ENCODE data around the gene KRT23.
"Not testable (repeated sequence)": the region's sequence is repeated elsewhere in the genome, so short reads cannot be mapped to it uniquely, and the experiment has no call there.

Gene KRT23

GRCh38 chr17:40922239-40922638 lies 15.2 kb downstream of the KRT23 start:
- Histone ChIP-seq H3K27me3 (ENCODE audit: control insufficient read depth, insufficient read depth, low read length) (no peaks in the 10 kb centered on the region), H3K4me1 (ENCODE audit: control insufficient read depth, low read depth, low read length) (peaks cover 8% of the 10 kb centered on the region), H3K4me3 (ENCODE audit: low read length) (no peak overlapping the region), H3K27ac (ENCODE audit: low read length) (no peak overlapping the region), H3K36me3 (ENCODE audit: control insufficient read depth, low read depth, low read length) (no peaks in the 10 kb centered on the region), H3K9me3 (ENCODE audit: control insufficient read depth, low read depth, low read length) (no peaks in the 10 kb centered on the region), H3K9ac (ENCODE audit: low read length) (no peak overlapping the region)

- Histone ChIP-seq H3K4me3 (ENCODE audit: low read length) (no peak overlapping the region), H3K27ac (ENCODE audit: low read length) (no peak overlapping the region)
Observed at GRCh38 chr17:40921026-40921425, 16.4 kb downstream of the KRT23 start.

DNA sequence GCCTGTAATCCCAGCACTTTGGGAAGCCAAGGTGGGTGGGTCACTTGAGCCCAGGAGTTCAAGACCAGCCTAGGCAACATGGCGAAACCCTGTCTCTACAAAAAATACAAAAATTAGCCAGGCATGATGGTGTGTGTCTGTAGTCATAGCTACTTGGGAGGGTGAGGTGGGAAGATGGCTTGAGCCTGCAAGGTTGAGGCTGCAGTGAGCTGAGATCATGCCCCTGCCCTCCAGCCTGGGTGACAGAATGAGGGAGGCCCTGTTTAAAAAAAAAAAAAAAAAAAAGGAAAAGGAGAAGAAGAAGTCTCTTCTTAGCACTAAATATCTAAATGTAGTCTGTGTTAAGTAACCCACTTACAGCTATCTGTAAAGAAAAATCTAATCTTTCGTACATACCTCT lies 20.3 kb downstream of the KRT23 start:
- not testable (repeated sequence) for H3K4me3 ChIP-seq (ENCODE audit: low read length); H3K9ac ChIP-seq (ENCODE audit: low read length); H3K36me3 ChIP-seq (ENCODE audit: control insufficient read depth, low read depth, low read length); H3K9me3 ChIP-seq (ENCODE audit: control insufficient read depth, low read depth, low read length); H3K4me1 ChIP-seq (ENCODE audit: control insufficient read depth, low read depth, low read length); H3K27me3 ChIP-seq (ENCODE audit: control insufficient read depth, insufficient read depth, low read length); H3K27ac ChIP-seq (ENCODE audit: low read length)

More at GRCh38 chr17:40921026-40921425, 16.4 kb downstream of the KRT23 start:
- no peaks in the 10 kb centered on the region for H3K9me3 ChIP-seq (ENCODE audit: control insufficient read depth, low read depth, low read length)
- no peaks in the 10 kb centered on the region for H3K27me3 ChIP-seq (ENCODE audit: control insufficient read depth, insufficient read depth, low read length)
- no peaks in the 10 kb centered on the region for H3K36me3 ChIP-seq (ENCODE audit: control insufficient read depth, low read depth, low read length)
- H3K4me1 ChIP-seq (ENCODE audit: control insufficient read depth, low read depth, low read length): peaks cover 2% of the 10 kb centered on the region
- no peak overlapping the region for H3K9ac ChIP-seq (ENCODE audit: low read length)

- Histone ChIP-seq H3K27me3 (ENCODE audit: control insufficient read depth, insufficient read depth, low read length) (no peaks in the 10 kb centered on the region), H3K4me3 (ENCODE audit: low read length) (no peak overlapping the region), H3K4me1 (ENCODE audit: control insufficient read depth, low read depth, low read length) (no peaks in the 10 kb centered on the region), H3K9me3 (ENCODE audit: control insufficient read depth, low read depth, low read length) (no peaks in the 10 kb centered on the region), H3K9ac (ENCODE audit: low read length) (no peak overlapping the region), H3K36me3 (ENCODE audit: control insufficient read depth, low read depth, low read length) (no peaks in the 10 kb centered on the region), H3K27ac (ENCODE audit: low read length) (no peak overlapping the region)
Observed at GRCh38 chr17:40916366-40916765, 21.1 kb downstream of the KRT23 start.

DNA sequence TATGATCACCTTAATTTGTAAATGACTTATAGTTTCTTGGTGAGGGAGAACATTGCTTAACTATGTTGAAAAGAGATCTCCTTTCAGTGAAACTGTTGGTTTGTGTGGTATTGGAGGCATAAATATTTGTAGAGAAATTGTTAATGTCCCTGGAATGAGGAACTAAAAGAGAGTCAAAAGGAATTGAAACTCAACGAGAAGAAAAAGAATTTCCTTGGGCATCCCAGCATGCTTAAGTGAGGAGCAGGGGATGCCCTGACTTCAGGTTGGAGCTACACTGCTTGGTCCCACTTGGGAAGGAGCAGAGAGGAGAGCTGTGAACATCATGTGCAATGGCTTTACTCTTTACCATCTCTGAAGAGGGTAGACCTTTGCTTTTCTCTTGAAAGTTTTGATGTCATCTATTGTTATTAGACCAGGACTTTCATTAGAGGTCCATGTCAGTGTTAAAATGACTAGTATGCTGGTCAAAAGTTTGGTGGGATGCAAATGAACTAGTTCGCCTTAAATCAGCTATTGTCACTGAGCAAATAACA lies 21.7 kb downstream of the KRT23 start:
- H3K4me3 ChIP-seq (ENCODE audit: low read length): no peak overlapping the region
- no peak overlapping the region for H3K9ac ChIP-seq (ENCODE audit: low read length)
- no peaks in the 10 kb centered on the region for H3K27me3 ChIP-seq (ENCODE audit: control insufficient read depth, insufficient read depth, low read length)
- H3K4me1 ChIP-seq (ENCODE audit: control insufficient read depth, low read depth, low read length): no peaks in the 10 kb centered on the region
- no peak overlapping the region for H3K27ac ChIP-seq (ENCODE audit: low read length)
- H3K36me3 ChIP-seq (ENCODE audit: control insufficient read depth, low read depth, low read length): no peaks in the 10 kb centered on the region
- no peaks in the 10 kb centered on the region for H3K9me3 ChIP-seq (ENCODE audit: control insufficient read depth, low read depth, low read length)

DNA sequence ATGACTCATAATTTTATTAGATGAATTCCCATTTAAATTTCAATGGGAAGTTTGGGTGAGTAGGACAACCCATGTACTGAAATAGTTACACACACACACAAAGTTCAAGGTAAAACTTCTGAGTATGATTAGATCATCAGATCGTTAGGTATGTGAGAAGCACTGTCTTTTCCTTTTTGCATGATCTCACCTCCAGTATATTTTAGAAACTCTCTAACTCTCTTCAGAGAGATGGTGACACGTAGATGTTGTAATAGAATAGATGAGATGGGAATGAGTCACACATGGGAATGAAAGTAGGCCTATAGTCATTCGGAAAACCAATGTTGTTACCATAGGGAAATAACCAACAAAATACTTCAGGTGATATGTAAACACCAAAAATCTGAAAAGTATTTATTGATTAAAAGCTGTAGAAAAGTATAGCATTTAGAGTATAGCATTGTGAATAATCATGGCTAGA lies 22.2 kb downstream of the KRT23 start:
- Histone ChIP-seq H3K4me3 (ENCODE audit: low read length) (no peak overlapping the region), H3K27ac (ENCODE audit: low read length) (no peak overlapping the region), H3K4me1 (ENCODE audit: control insufficient read depth, low read depth, low read length) (no peaks in the 10 kb centered on the region), H3K36me3 (ENCODE audit: control insufficient read depth, low read depth, low read length) (no peaks in the 10 kb centered on the region), H3K9me3 (ENCODE audit: control insufficient read depth, low read depth, low read length) (no peaks in the 10 kb centered on the region), H3K27me3 (ENCODE audit: control insufficient read depth, insufficient read depth, low read length) (no peaks in the 10 kb centered on the region), H3K9ac (ENCODE audit: low read length) (no peak overlapping the region)

GRCh38 chr17:40914075-40914855 lies 23.2 kb downstream of the KRT23 start:
- Histone ChIP-seq H3K9me3 (ENCODE audit: control insufficient read depth, low read depth, low read length) (no peaks in the 10 kb centered on the region), H3K36me3 (ENCODE audit: control insufficient read depth, low read depth, low read length) (no peaks in the 10 kb centered on the region), H3K9ac (ENCODE audit: low read length) (no peak overlapping the region), H3K4me3 (ENCODE audit: low read length) (no peak overlapping the region), H3K4me1 (ENCODE audit: control insufficient read depth, low read depth, low read length) (no peaks in the 10 kb centered on the region), H3K27me3 (ENCODE audit: control insufficient read depth, insufficient read depth, low read length) (no peaks in the 10 kb centered on the region), H3K27ac (ENCODE audit: low read length) (no peak overlapping the region)

DNA sequence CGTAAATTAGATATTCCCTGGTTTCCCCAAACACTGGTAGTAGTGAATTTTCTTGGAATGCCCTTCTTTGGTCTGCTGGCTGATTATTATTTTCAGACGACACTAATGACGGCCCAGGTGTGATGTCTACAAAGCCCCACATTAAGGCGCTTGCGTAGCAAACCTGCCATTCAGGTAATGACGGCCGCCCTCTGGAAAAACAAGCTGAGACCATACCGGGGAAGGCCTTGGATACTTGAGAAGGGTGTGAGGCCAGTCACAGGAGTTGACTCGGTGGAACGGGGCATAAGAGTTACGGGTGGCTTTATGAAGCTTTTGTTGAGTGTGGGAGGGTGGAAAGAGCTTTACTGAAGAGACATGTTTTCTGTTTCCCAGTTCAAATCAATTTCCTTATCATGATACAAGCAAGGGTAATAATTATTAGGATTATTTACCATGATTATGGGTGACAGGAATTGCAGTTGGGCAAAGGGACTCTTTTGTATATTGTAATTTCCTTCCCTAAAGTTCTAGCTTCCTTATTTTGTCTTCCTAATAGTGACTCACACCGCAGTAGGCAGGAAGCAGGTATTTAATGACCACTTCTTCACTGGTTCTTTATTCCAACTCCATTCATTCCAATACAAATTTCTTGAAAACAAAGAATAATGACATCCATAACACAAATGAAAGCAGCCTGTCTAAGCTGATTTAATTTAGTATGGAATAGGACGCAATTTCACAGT lies 24.8 kb downstream of the KRT23 start:
- no peaks in the 10 kb centered on the region for H3K9me3 ChIP-seq (ENCODE audit: control insufficient read depth, low read depth, low read length)
- no peak overlapping the region for H3K27ac ChIP-seq (ENCODE audit: low read length)
- no peak overlapping the region for H3K4me3 ChIP-seq (ENCODE audit: low read length)
- no peaks in the 10 kb centered on the region for H3K36me3 ChIP-seq (ENCODE audit: control insufficient read depth, low read depth, low read length)
- H3K9ac ChIP-seq (ENCODE audit: low read length): no peak overlapping the region
- no peaks in the 10 kb centered on the region for H3K4me1 ChIP-seq (ENCODE audit: control insufficient read depth, low read depth, low read length)
- no peaks in the 10 kb centered on the region for H3K27me3 ChIP-seq (ENCODE audit: control insufficient read depth, insufficient read depth, low read length)

- no peak overlapping the region for H3K27ac ChIP-seq (ENCODE audit: low read length)
Observed at GRCh38 chr17:40910441-40910841, 27.0 kb downstream of the KRT23 start.

DNA sequence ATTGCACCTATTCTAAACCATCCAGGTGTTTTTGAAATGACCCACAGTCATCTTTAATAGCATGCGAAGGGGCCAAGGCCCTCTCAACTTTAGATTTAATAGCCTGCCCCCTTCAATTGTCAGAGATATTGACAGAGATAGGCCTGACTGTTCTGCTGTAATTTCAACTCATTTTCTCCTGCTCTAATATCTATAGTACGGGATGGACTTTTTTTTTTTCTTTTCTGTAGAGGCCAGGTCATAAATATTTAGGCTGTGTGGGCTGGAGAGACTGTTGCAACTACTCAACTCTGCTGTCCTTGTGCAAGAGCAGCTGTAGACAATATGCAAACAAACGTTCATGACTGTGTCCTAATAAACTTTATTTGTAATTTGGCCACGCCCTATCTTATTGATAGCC lies 27.7 kb downstream of the KRT23 start:
- Histone ChIP-seq H3K27me3 (ENCODE audit: control insufficient read depth, insufficient read depth, low read length) (no peaks in the 10 kb centered on the region), H3K4me3 (ENCODE audit: low read length) (no peak overlapping the region), H3K4me1 (ENCODE audit: control insufficient read depth, low read depth, low read length) (peaks cover 3% of the 10 kb centered on the region), H3K9me3 (ENCODE audit: control insufficient read depth, low read depth, low read length) (no peaks in the 10 kb centered on the region), H3K36me3 (ENCODE audit: control insufficient read depth, low read depth, low read length) (no peaks in the 10 kb centered on the region), H3K27ac (ENCODE audit: low read length) (no peak overlapping the region), H3K9ac (ENCODE audit: low read length) (no peak overlapping the region)

More at GRCh38 chr17:40910441-40910841, 27.0 kb downstream of the KRT23 start:
- Histone ChIP-seq H3K4me3 (ENCODE audit: low read length) (no peak overlapping the region), H3K9me3 (ENCODE audit: control insufficient read depth, low read depth, low read length) (no peaks in the 10 kb centered on the region), H3K4me1 (ENCODE audit: control insufficient read depth, low read depth, low read length) (no peaks in the 10 kb centered on the region), H3K36me3 (ENCODE audit: control insufficient read depth, low read depth, low read length) (no peaks in the 10 kb centered on the region), H3K27me3 (ENCODE audit: control insufficient read depth, insufficient read depth, low read length) (no peaks in the 10 kb centered on the region), H3K9ac (ENCODE audit: low read length) (no peak overlapping the region)

DNA sequence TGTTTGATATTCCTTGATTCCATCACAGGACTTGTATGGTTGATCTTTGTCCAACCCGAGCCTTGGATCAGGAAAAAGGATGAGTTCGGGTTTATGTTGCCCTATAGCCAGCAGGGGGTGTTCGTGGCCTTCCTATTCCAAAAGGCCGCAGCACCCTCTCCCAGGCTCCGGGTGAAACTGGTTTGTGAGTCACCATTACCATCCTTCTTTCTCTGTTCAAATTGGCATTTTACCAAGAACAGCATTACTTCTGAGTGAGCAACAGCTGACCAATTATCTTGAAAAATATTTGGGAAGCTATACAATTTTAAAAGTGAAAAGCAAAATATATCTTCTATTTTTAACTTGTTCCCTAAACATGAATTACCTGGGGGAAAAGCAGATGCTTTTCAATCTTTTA lies 28.1 kb downstream of the KRT23 start:
- no peak overlapping the region for H3K4me3 ChIP-seq (ENCODE audit: low read length)
- no peak overlapping the region for H3K27ac ChIP-seq (ENCODE audit: low read length)
- H3K4me1 ChIP-seq (ENCODE audit: control insufficient read depth, low read depth, low read length): peaks cover 4% of the 10 kb centered on the region
- H3K27me3 ChIP-seq (ENCODE audit: control insufficient read depth, insufficient read depth, low read length): no peaks in the 10 kb centered on the region
- no peaks in the 10 kb centered on the region for H3K36me3 ChIP-seq (ENCODE audit: control insufficient read depth, low read depth, low read length)
- H3K9ac ChIP-seq (ENCODE audit: low read length): no peak overlapping the region
- H3K9me3 ChIP-seq (ENCODE audit: control insufficient read depth, low read depth, low read length): no peaks in the 10 kb centered on the region

Measured in iPS-18a (cell line).